ENCODE data around the gene TAF4.
"Not testable (repeated sequence)": the region's sequence is repeated elsewhere in the genome, so short reads cannot be mapped to it uniquely, and the experiment has no call there.

TAF4 gene

GRCh38 chr20:61949714-61950640 lies 115.7 kb downstream of the TAF4 start:
- Histone ChIP-seq H3K79me2 (ENCODE audit: control insufficient read depth, insufficient read depth, low read length, unreplicated experiment) (no peaks in the 10 kb centered on the region), H3K4me1 (ENCODE audit: control insufficient read depth, insufficient read depth, low read length, unreplicated experiment) (no peaks in the 10 kb centered on the region), H3K27ac (ENCODE audit: low read depth, low read length) (no peak overlapping the region), H3K27me3 (ENCODE audit: insufficient read depth, low read length) (0 out of 2 replicates have a peak, but pooled peaks cover 4% of the 10 kb centered on the region), H3K36me3 (ENCODE audit: insufficient read depth, low read length) (no peaks in the 10 kb centered on the region), H3K4me3 (ENCODE audit: low read depth, low read length) (no peak overlapping the region), H2AFZ (ENCODE audit: low read length, unreplicated experiment) (no peak overlapping the region)

- H3K4me1 ChIP-seq (ENCODE audit: control insufficient read depth, insufficient read depth, low read length, unreplicated experiment): no peaks in the 10 kb centered on the region
- H3K27me3 ChIP-seq (ENCODE audit: insufficient read depth, low read length): no peaks in the 10 kb centered on the region
- no peaks in the 10 kb centered on the region for H3K79me2 ChIP-seq (ENCODE audit: control insufficient read depth, insufficient read depth, low read length, unreplicated experiment)
- no peak overlapping the region for H3K27ac ChIP-seq (ENCODE audit: low read depth, low read length)
- H3K36me3 ChIP-seq (ENCODE audit: insufficient read depth, low read length): no peaks in the 10 kb centered on the region
- H2AFZ ChIP-seq (ENCODE audit: low read length, unreplicated experiment): no peak overlapping the region
- H3K4me3 ChIP-seq (ENCODE audit: low read depth, low read length): no peak overlapping the region
These were observed 116.3 kb downstream of the TAF4 start for GRCh38 chr20:61949363-61949713.

- Histone ChIP-seq H3K27me3 (ENCODE audit: insufficient read depth, low read length) (no peaks in the 10 kb centered on the region), H2AFZ (ENCODE audit: low read length, unreplicated experiment) (no peak overlapping the region), H3K4me1 (ENCODE audit: control insufficient read depth, insufficient read depth, low read length, unreplicated experiment) (no peaks in the 10 kb centered on the region)
These were observed 116.9 kb downstream of the TAF4 start for GRCh38 chr20:61948586-61949362.

GRCh38 chr20:61948056-61948455 lies 117.6 kb downstream of the TAF4 start:
- H3K79me2 ChIP-seq (ENCODE audit: control insufficient read depth, insufficient read depth, low read length, unreplicated experiment); H3K27me3 ChIP-seq (ENCODE audit: insufficient read depth, low read length); H3K4me3 ChIP-seq (ENCODE audit: low read depth, low read length); H2AFZ ChIP-seq (ENCODE audit: low read length, unreplicated experiment); H3K27ac ChIP-seq (ENCODE audit: low read depth, low read length); H3K4me1 ChIP-seq (ENCODE audit: control insufficient read depth, insufficient read depth, low read length, unreplicated experiment); H3K36me3 ChIP-seq (ENCODE audit: insufficient read depth, low read length): not testable (repeated sequence)

More at GRCh38 chr20:61948586-61949362, 116.9 kb downstream of the TAF4 start:
- no peaks in the 10 kb centered on the region for H3K36me3 ChIP-seq (ENCODE audit: insufficient read depth, low read length)
- no peaks in the 10 kb centered on the region for H3K79me2 ChIP-seq (ENCODE audit: control insufficient read depth, insufficient read depth, low read length, unreplicated experiment)
- H3K27ac ChIP-seq (ENCODE audit: low read depth, low read length): no peak overlapping the region
- H3K4me3 ChIP-seq (ENCODE audit: low read depth, low read length): no peak overlapping the region

GRCh38 chr20:61945495-61945894 lies 120.2 kb downstream of the TAF4 start:
- not testable (repeated sequence) for H3K27ac ChIP-seq (ENCODE audit: low read depth, low read length); H2AFZ ChIP-seq (ENCODE audit: low read length, unreplicated experiment); H3K79me2 ChIP-seq (ENCODE audit: control insufficient read depth, insufficient read depth, low read length, unreplicated experiment); H3K36me3 ChIP-seq (ENCODE audit: insufficient read depth, low read length); H3K27me3 ChIP-seq (ENCODE audit: insufficient read depth, low read length); H3K4me3 ChIP-seq (ENCODE audit: low read depth, low read length); H3K4me1 ChIP-seq (ENCODE audit: control insufficient read depth, insufficient read depth, low read length, unreplicated experiment)

GRCh38 chr20:61944967-61945366 lies 120.7 kb downstream of the TAF4 start:
- not testable (repeated sequence) for H3K27ac ChIP-seq (ENCODE audit: low read depth, low read length); H3K4me1 ChIP-seq (ENCODE audit: control insufficient read depth, insufficient read depth, low read length, unreplicated experiment); H3K36me3 ChIP-seq (ENCODE audit: insufficient read depth, low read length); H3K79me2 ChIP-seq (ENCODE audit: control insufficient read depth, insufficient read depth, low read length, unreplicated experiment); H3K4me3 ChIP-seq (ENCODE audit: low read depth, low read length); H2AFZ ChIP-seq (ENCODE audit: low read length, unreplicated experiment); H3K27me3 ChIP-seq (ENCODE audit: insufficient read depth, low read length)

- Histone ChIP-seq H3K27me3 (ENCODE audit: insufficient read depth, low read length) (no peaks in the 10 kb centered on the region), H3K4me1 (ENCODE audit: control insufficient read depth, insufficient read depth, low read length, unreplicated experiment) (no peaks in the 10 kb centered on the region), H3K36me3 (ENCODE audit: insufficient read depth, low read length) (no peaks in the 10 kb centered on the region), H3K4me3 (ENCODE audit: low read depth, low read length) (no peak overlapping the region), H2AFZ (ENCODE audit: low read length, unreplicated experiment) (no peak overlapping the region), H3K79me2 (ENCODE audit: control insufficient read depth, insufficient read depth, low read length, unreplicated experiment) (no peaks in the 10 kb centered on the region), H3K27ac (ENCODE audit: low read depth, low read length) (no peak overlapping the region)
These were observed 123.2 kb downstream of the TAF4 start for GRCh38 chr20:61942526-61942925.

- no peak overlapping the region for H3K4me3 ChIP-seq (ENCODE audit: low read depth, low read length)
- H2AFZ ChIP-seq (ENCODE audit: low read length, unreplicated experiment): no peak overlapping the region
- H3K27ac ChIP-seq (ENCODE audit: low read depth, low read length): no peak overlapping the region
- H3K36me3 ChIP-seq (ENCODE audit: insufficient read depth, low read length): no peaks in the 10 kb centered on the region
- no peaks in the 10 kb centered on the region for H3K27me3 ChIP-seq (ENCODE audit: insufficient read depth, low read length)
- no peaks in the 10 kb centered on the region for H3K4me1 ChIP-seq (ENCODE audit: control insufficient read depth, insufficient read depth, low read length, unreplicated experiment)
- no peaks in the 10 kb centered on the region for H3K79me2 ChIP-seq (ENCODE audit: control insufficient read depth, insufficient read depth, low read length, unreplicated experiment)
These were observed 123.8 kb downstream of the TAF4 start for GRCh38 chr20:61941721-61942405.

GRCh38 chr20:61940976-61941720 lies 124.5 kb downstream of the TAF4 start:
- H3K79me2 ChIP-seq (ENCODE audit: control insufficient read depth, insufficient read depth, low read length, unreplicated experiment): no peaks in the 10 kb centered on the region
- no peaks in the 10 kb centered on the region for H3K4me1 ChIP-seq (ENCODE audit: control insufficient read depth, insufficient read depth, low read length, unreplicated experiment)
- H3K36me3 ChIP-seq (ENCODE audit: insufficient read depth, low read length): no peaks in the 10 kb centered on the region
- H3K27ac ChIP-seq (ENCODE audit: low read depth, low read length): no peak overlapping the region
- H3K27me3 ChIP-seq (ENCODE audit: insufficient read depth, low read length): no peaks in the 10 kb centered on the region
- no peak overlapping the region for H2AFZ ChIP-seq (ENCODE audit: low read length, unreplicated experiment)
- no peak overlapping the region for H3K4me3 ChIP-seq (ENCODE audit: low read depth, low read length)

- Histone ChIP-seq H2AFZ (ENCODE audit: low read length, unreplicated experiment) (no peak overlapping the region), H3K4me1 (ENCODE audit: control insufficient read depth, insufficient read depth, low read length, unreplicated experiment) (no peaks in the 10 kb centered on the region), H3K27me3 (ENCODE audit: insufficient read depth, low read length) (no peaks in the 10 kb centered on the region), H3K36me3 (ENCODE audit: insufficient read depth, low read length) (no peaks in the 10 kb centered on the region), H3K4me3 (ENCODE audit: low read depth, low read length) (no peak overlapping the region), H3K79me2 (ENCODE audit: control insufficient read depth, insufficient read depth, low read length, unreplicated experiment) (no peaks in the 10 kb centered on the region), H3K27ac (ENCODE audit: low read depth, low read length) (no peak overlapping the region)
These were observed 125.2 kb downstream of the TAF4 start for GRCh38 chr20:61940491-61940890.

Measured in ACC112 (cell line).